WTC11 (cell line): ENCODE data around the gene PRM2. TPM values are rescaled to one million over a fixed set of nuclear protein-coding genes. Genes with fewer than 3 reads are reported as not detected.

Experiments used
- ATAC-seq: fragments of 200-7000 bp; cut with Tn5 transposase; 2 replicates; pipeline ENCODE4 v1.10.0; 2021; ENCODE audit warnings: mild to moderate bottlenecking, moderate library complexity
- CTCF ChIA-PET: fragments of 300-600 bp; sonication (Branson Sonifier 250); formaldehyde crosslinking; loops from one replicate; lab custom pipeline; 2021; ENCODE audit warnings: antibody characterized with exemption; lab: Charles Lee
- POLR2A ChIA-PET: fragments of 350-600 bp; sonication (Branson Sonifier 250); formaldehyde crosslinking; loops from one replicate; lab custom pipeline; 2021; ENCODE audit warnings: antibody characterized with exemption; lab: Charles Lee
- DNase-seq: peaks from one replicate; pipeline ENCODE4 v3.0.0; 2021; ENCODE audit warnings: low spot score
- H3K27ac Mint-ChIP-seq: 2 replicates; pipeline ENCODE4 v1.8.0; 2021; ENCODE audit warnings: mixed read lengths
- H3K27me3 Mint-ChIP-seq: 2 replicates; pipeline ENCODE4 v1.8.0; 2021; ENCODE audit warnings: low read depth, mild to moderate bottlenecking, moderate library complexity, mixed read lengths
- H3K36me3 Mint-ChIP-seq: 2 replicates; pipeline ENCODE4 v1.8.0; 2021; ENCODE audit warnings: mixed read lengths
- H3K4me1 Mint-ChIP-seq: 2 replicates; pipeline ENCODE4 v1.8.0; 2022; ENCODE audit warnings: mixed read lengths
- H3K4me3 Mint-ChIP-seq: 2 replicates; pipeline ENCODE4 v1.8.0; 2021; ENCODE audit warnings: mild to moderate bottlenecking, moderate library complexity, mixed read lengths
- H3K9me3 Mint-ChIP-seq: 2 replicates; pipeline ENCODE4 v1.8.0; 2021; ENCODE audit warnings: mixed read lengths
- CREB1 ChIP-seq: sonication (generic); formaldehyde crosslinking; IDR thresholded peaks from 2 replicates; pipeline ENCODE4 v1.8.0; 2023; ENCODE audit warnings: mild to moderate bottlenecking, missing genetic modification reagents
- NFYB ChIP-seq: sonication (generic); formaldehyde crosslinking; conservative IDR thresholded peaks from 2 replicates; pipeline ENCODE4 v1.8.0; 2022; ENCODE audit warnings: low read depth, missing genetic modification reagents
- NR2C2 ChIP-seq: sonication (generic); formaldehyde crosslinking; IDR thresholded peaks from 2 replicates; pipeline ENCODE4 v1.8.0; 2022; ENCODE audit warnings: mild to moderate bottlenecking, missing genetic modification reagents
- OVOL2 ChIP-seq: fragments of 250-450 bp; sonication (Bioruptor Pico); IDR thresholded peaks from 2 replicates; pipeline ENCODE4 v1.9.0; 2021; ENCODE audit warnings: mild to moderate bottlenecking, borderline replicate concordance
- SMAD3 ChIP-seq: sonication (generic); formaldehyde crosslinking; IDR thresholded peaks from 2 replicates; pipeline ENCODE4 v1.8.0; 2022; ENCODE audit warnings: missing genetic modification reagents, mild to moderate bottlenecking, borderline replicate concordance
- SP1 ChIP-seq: sonication (generic); formaldehyde crosslinking; conservative IDR thresholded peaks from 2 replicates; pipeline ENCODE4 v1.8.1; 2022; ENCODE audit warnings: missing genetic modification reagents
- TEAD4 ChIP-seq: sonication (generic); formaldehyde crosslinking; IDR thresholded peaks from 2 replicates; pipeline ENCODE4 v1.8.0; 2022; ENCODE audit warnings: mild to moderate bottlenecking, missing genetic modification reagents
- TP53 ChIP-seq: sonication (generic); formaldehyde crosslinking; IDR thresholded peaks from 2 replicates; pipeline ENCODE4 v1.8.1; 2023; ENCODE audit warnings: mild to moderate bottlenecking, missing genetic modification reagents
- ZBTB21 ChIP-seq: sonication (generic); formaldehyde crosslinking; IDR thresholded peaks from 2 replicates; pipeline ENCODE4 v1.8.1; 2023; ENCODE audit warnings: mild to moderate bottlenecking, missing genetic modification reagents, borderline replicate concordance
- ZNF121 ChIP-seq: sonication (generic); formaldehyde crosslinking; IDR thresholded peaks from 2 replicates; pipeline ENCODE4 v1.8.0; 2023; ENCODE audit warnings: missing genetic modification reagents
- total RNA-seq: library from RNA; stranded (reverse); gene quantifications from 3 replicates; pipeline ENCODE4 v1.2.3, GENCODE V29; 2021
- TF ChIP-seq, protein P1 (sequence below): sonication (generic); formaldehyde crosslinking; IDR thresholded peaks from 2 replicates; pipeline ENCODE4 v1.8.1; 2022; ENCODE audit warnings: mild to moderate bottlenecking, missing genetic modification reagents, moderate library complexity, borderline replicate concordance
- TF ChIP-seq, protein P2 (sequence below): sonication (generic); formaldehyde crosslinking; IDR thresholded peaks from 2 replicates; pipeline ENCODE4 v1.8.1; 2022; ENCODE audit warnings: missing genetic modification reagents, borderline replicate concordance
- TF ChIP-seq, protein P3 (sequence below): sonication (generic); formaldehyde crosslinking; IDR thresholded peaks from 2 replicates; pipeline ENCODE4 v1.8.0; 2023; ENCODE audit warnings: mild to moderate bottlenecking, missing genetic modification reagents
- TF ChIP-seq, protein P4 (sequence below): sonication (generic); formaldehyde crosslinking; IDR thresholded peaks from 2 replicates; pipeline ENCODE4 v1.8.0; 2022; ENCODE audit warnings: mild to moderate bottlenecking, missing genetic modification reagents

Gene PRM2
- total RNA-seq, 1 experiment from 2014 or later: not detected

DNA sequence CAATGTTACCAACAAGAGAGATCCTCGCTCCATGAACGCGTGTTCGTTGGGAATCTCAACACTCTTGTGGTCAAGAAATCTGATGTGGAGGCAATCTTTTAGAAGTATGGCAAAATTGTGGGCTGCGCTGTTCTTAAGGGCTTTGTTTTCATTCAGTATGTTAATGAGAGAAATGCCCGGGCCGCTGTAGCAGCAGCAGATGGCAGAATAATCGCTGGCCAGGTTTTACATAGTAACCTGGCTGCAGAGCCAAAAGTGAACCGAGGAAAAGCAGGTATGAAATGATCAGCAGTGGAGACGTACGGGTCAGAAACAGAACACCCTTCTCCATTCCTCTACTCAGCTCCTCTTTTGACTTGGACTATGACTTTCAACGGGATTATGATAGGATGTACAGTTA lies 33.6 kb downstream of the PRM2 start:
- ATAC-seq: no peak
- no peak for DNase-seq
- Mint-ChIP-seq H3K36me3 (no peaks in the 10 kb centered on the region), H3K9me3 (peaks cover 5% of the 10 kb centered on the region), H3K4me1 (peaks cover 5% of the 10 kb centered on the region), H3K4me3 (no peak overlapping the region), H3K27me3 (no peaks in the 10 kb centered on the region; the same call in 1 of the 2 replicates), H3K27ac (no peak overlapping the region)
- POLR2A ChIA-PET: interaction anchor here (0.6 kb wide), 1 partner anchor 36 kb away, joined by 3 read pairs; no protein-coding TSS in a partner anchor
- TF ChIP-seq TEAD4 (CRISPR knock-in tag) (no peak), OVOL2 (CRISPR knock-in tag) (no peak), SMAD3 (CRISPR knock-in tag) (no peak), CREB1 (CRISPR knock-in tag) (no peak), ZNF121 (no peak), SP1 (no peak), ZBTB21 (CRISPR knock-in tag) (no peak), NR2C2 (CRISPR knock-in tag) (no peak), TP53 (CRISPR knock-in tag) (no peak)
- TF ChIP-seq, protein P1, sequence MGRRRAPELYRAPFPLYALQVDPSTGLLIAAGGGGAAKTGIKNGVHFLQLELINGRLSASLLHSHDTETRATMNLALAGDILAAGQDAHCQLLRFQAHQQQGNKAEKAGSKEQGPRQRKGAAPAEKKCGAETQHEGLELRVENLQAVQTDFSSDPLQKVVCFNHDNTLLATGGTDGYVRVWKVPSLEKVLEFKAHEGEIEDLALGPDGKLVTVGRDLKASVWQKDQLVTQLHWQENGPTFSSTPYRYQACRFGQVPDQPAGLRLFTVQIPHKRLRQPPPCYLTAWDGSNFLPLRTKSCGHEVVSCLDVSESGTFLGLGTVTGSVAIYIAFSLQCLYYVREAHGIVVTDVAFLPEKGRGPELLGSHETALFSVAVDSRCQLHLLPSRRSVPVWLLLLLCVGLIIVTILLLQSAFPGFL (CRISPR knock-in tag): no peak
- TF ChIP-seq, protein P2, sequence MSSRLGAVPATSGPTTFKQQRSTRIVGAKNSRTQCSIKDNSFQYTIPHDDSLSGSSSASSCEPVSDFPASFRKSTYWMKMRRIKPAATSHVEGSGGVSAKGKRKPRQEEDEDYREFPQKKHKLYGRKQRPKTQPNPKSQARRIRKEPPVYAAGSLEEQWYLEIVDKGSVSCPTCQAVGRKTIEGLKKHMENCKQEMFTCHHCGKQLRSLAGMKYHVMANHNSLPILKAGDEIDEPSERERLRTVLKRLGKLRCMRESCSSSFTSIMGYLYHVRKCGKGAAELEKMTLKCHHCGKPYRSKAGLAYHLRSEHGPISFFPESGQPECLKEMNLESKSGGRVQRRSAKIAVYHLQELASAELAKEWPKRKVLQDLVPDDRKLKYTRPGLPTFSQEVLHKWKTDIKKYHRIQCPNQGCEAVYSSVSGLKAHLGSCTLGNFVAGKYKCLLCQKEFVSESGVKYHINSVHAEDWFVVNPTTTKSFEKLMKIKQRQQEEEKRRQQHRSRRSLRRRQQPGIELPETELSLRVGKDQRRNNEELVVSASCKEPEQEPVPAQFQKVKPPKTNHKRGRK (CRISPR knock-in tag): no peak
- TF ChIP-seq, protein P3, sequence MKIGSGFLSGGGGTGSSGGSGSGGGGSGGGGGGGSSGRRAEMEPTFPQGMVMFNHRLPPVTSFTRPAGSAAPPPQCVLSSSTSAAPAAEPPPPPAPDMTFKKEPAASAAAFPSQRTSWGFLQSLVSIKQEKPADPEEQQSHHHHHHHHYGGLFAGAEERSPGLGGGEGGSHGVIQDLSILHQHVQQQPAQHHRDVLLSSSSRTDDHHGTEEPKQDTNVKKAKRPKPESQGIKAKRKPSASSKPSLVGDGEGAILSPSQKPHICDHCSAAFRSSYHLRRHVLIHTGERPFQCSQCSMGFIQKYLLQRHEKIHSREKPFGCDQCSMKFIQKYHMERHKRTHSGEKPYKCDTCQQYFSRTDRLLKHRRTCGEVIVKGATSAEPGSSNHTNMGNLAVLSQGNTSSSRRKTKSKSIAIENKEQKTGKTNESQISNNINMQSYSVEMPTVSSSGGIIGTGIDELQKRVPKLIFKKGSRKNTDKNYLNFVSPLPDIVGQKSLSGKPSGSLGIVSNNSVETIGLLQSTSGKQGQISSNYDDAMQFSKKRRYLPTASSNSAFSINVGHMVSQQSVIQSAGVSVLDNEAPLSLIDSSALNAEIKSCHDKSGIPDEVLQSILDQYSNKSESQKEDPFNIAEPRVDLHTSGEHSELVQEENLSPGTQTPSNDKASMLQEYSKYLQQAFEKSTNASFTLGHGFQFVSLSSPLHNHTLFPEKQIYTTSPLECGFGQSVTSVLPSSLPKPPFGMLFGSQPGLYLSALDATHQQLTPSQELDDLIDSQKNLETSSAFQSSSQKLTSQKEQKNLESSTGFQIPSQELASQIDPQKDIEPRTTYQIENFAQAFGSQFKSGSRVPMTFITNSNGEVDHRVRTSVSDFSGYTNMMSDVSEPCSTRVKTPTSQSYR: no peak
- TF ChIP-seq, protein P4, sequence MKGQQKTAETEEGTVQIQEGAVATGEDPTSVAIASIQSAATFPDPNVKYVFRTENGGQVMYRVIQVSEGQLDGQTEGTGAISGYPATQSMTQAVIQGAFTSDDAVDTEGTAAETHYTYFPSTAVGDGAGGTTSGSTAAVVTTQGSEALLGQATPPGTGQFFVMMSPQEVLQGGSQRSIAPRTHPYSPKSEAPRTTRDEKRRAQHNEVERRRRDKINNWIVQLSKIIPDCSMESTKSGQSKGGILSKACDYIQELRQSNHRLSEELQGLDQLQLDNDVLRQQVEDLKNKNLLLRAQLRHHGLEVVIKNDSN (CRISPR knock-in tag): no peak
- CTCF ChIA-PET: interaction anchor here (1.4 kb wide), 1 partner anchor 24 kb away, joined by 4 read pairs; no protein-coding TSS in a partner anchor

DNA sequence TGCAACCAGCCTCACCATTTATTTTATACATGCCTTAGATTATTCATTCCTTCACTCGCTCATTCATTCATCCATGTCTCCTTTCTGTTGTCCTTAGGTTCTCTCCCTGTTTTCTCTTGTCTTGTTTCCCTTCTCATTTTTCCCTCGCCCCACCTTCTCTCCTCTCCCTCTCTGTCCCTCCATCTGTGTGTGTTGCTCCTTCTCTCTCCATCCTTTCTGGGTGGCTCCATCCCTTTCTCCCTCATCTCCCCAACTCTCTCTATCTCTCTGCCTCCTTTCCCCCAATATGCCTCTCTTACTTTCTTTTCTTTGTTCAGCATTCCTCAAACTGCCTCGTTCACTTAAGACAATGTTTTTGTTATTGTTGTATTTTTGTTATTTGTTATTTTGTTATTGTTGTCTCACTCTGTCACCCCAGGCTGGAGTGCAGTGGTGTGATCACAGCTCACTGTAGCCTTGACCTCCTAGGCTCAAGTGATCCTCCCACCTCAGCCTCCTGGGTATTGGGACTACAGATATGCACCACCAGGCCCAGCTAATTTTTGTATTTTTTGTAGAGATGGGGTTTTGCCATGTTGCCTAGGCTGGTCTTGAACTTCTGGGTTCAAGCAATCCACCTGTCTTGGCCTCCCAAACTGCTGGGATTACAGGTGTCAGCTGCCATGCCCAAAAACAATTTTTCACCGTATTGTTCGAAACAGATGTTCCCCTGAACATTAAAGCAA lies 34.6 kb downstream of the PRM2 start:
- H3K9me3 Mint-ChIP-seq: peaks cover 5% of the 10 kb centered on the region
- no peaks in the 10 kb centered on the region for H3K36me3 Mint-ChIP-seq
- ChIA-PET CTCF (interaction anchor here (1.1 kb wide), 1 partner anchor 130 kb away, joined by 3 read pairs; no protein-coding TSS in a partner anchor), POLR2A (no interaction called here)
- H3K27ac Mint-ChIP-seq: no peak overlapping the region
- peaks cover 5% of the 10 kb centered on the region for H3K4me1 Mint-ChIP-seq
- no peak for ATAC-seq
- no peak for TF ChIP-seq NFYB (CRISPR knock-in tag)
- DNase-seq: no peak
- H3K27me3 Mint-ChIP-seq: no peaks in the 10 kb centered on the region; the same call in 1 of the 2 replicates
- H3K4me3 Mint-ChIP-seq: no peak overlapping the region
